Neuron (in vitro differentiated cells): ENCODE measurements around the gene CRYZ.
"Not testable (repeated sequence)": the region's sequence is repeated elsewhere in the genome, so short reads cannot be mapped to it uniquely, and the experiment has no call there.

ENCODE experiments used
- H2AFZ ChIP-seq: one replicate; pipeline ENCODE4 v1.6.1; 2013; ENCODE audit warnings: low read depth, mild to moderate bottlenecking, inconsistent platforms, low read length, moderate library complexity
- H3K27me3 ChIP-seq: one replicate; pipeline ENCODE4 v1.6.1; 2013; ENCODE audit warnings: low read length; ENCODE audit not compliant: insufficient read depth
- H3K36me3 ChIP-seq: one replicate; pipeline ENCODE4 v1.6.1; 2013; ENCODE audit warnings: low read length; ENCODE audit not compliant: insufficient read depth
- H3K4me1 ChIP-seq: one replicate; pipeline ENCODE4 v1.6.1; 2013; ENCODE audit warnings: low read length; ENCODE audit not compliant: insufficient read depth
- H3K4me3 ChIP-seq: 2 replicates; pipeline ENCODE4 v1.5.1; 2013; ENCODE audit warnings: mild to moderate bottlenecking, low read length, moderate library complexity
- H3K9me3 ChIP-seq: one replicate; pipeline ENCODE4 v1.6.1; 2013; ENCODE audit warnings: low read length

The CRYZ gene

DNA sequence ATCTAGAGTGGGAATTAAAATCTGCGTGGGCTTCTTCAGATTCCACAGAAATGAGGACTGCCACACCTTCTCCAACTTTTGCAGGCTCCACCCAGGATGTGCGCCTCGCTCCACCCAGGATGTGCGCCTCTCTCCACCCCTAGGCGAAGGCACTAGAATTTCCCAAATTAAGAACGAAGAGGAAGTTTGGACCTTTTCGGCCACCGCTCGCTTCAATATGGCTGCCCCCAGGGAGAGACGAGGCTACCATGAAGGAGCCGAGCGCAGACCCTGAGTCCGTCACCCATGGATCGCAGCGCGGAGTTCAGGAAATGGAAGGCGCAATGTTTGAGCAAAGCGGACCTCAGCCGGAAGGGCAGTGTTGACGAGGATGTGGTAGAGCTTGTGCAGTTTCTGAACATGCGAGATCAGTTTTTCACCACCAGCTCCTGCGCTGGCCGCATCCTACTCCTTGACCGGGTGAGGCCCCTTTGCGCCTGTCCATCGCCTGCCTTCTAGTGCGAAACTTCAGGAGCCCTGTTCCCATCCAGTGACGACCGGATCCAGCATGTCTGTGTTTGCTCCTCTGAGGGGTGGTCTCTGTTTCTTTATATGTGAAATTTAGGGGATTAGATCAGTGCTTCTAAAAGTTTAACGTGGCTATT lies at the start of gene CRYZ, which contains the start of gene TYW3:
Gene CRYZ, minus strand, starts transcription at position 91 of the 644 bp plus-strand sequence. CDS start 8,229 bp downstream, outside the sequence.
Gene TYW3, plus strand, starts transcription at position 193 of the 644 bp plus-strand sequence. Its CDS starts 93 bp downstream, at position 286.
- peaks cover 5% of the 10 kb centered on the region for H3K4me1 ChIP-seq
- peaks cover 11% of the 10 kb centered on the region for H3K36me3 ChIP-seq
- H3K4me3 ChIP-seq = peak within 1 kb of the TSS; percentile 70
- peaks cover 2% of the 10 kb centered on the region for H3K9me3 ChIP-seq
- H2AFZ ChIP-seq = peak within 1 kb of the TSS; percentile 20
- no peaks in the 10 kb centered on the region for H3K27me3 ChIP-seq

DNA sequence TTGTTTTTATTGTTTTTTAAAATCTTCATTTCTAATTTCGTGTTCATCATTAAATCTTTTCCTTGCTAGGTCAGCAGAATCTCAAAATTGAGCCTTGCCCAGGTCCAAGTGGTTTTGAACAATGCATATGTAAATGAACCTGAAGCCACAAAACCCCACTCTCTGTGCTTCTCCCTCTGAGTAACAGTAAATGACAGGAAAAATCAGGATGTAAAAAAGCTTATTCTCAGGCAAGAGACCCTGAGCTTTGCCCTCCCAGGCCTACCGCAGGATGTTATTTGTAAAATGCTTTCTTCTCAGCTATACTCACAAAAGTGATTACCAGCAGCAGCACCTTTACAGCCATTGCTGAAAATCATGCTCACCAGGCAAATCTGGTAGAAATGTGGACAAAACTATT lies 47.7 kb upstream of the CRYZ start:
- H3K36me3 ChIP-seq = no peaks in the 10 kb centered on the region
- H3K4me1 ChIP-seq = peaks cover 9% of the 10 kb centered on the region
- peak overlapping the region; percentile 10 for H2AFZ ChIP-seq
- H3K27me3 ChIP-seq = no peaks in the 10 kb centered on the region
- H3K4me3 ChIP-seq = no peak overlapping the region
- no peaks in the 10 kb centered on the region for H3K9me3 ChIP-seq

GRCh38 chr1:74779750-74780149 lies 46.9 kb upstream of the CRYZ start:
- Histone ChIP-seq H3K27me3 (no peaks in the 10 kb centered on the region), H3K4me1 (peaks cover 9% of the 10 kb centered on the region), H3K36me3 (no peaks in the 10 kb centered on the region), H3K9me3 (no peaks in the 10 kb centered on the region), H3K4me3 (no peak overlapping the region), H2AFZ (no peak overlapping the region)

- Histone ChIP-seq H3K9me3 (no peaks in the 10 kb centered on the region), H2AFZ (no peak overlapping the region), H3K27me3 (no peaks in the 10 kb centered on the region), H3K36me3 (no peaks in the 10 kb centered on the region), H3K4me1 (peaks cover 9% of the 10 kb centered on the region), H3K4me3 (no peak overlapping the region)
Measured at GRCh38 chr1:74777525-74777924, 44.7 kb upstream of the CRYZ start.

GRCh38 chr1:74775735-74776134 lies 42.9 kb upstream of the CRYZ start:
- H3K9me3 ChIP-seq = no peaks in the 10 kb centered on the region
- H3K4me1 ChIP-seq = peaks cover 5% of the 10 kb centered on the region
- no peak overlapping the region for H3K4me3 ChIP-seq
- H3K27me3 ChIP-seq = no peaks in the 10 kb centered on the region
- no peak overlapping the region for H2AFZ ChIP-seq
- H3K36me3 ChIP-seq = no peaks in the 10 kb centered on the region

- Histone ChIP-seq H3K4me3 (no peak overlapping the region), H3K27me3 (no peaks in the 10 kb centered on the region), H3K9me3 (no peaks in the 10 kb centered on the region), H2AFZ (no peak overlapping the region), H3K36me3 (no peaks in the 10 kb centered on the region), H3K4me1 (no peaks in the 10 kb centered on the region)
Measured at GRCh38 chr1:74773582-74773981, 40.7 kb upstream of the CRYZ start.

GRCh38 chr1:74772945-74773344 lies 40.1 kb upstream of the CRYZ start:
- Histone ChIP-seq H3K36me3 (no peaks in the 10 kb centered on the region), H2AFZ (no peak overlapping the region), H3K9me3 (no peaks in the 10 kb centered on the region), H3K4me1 (no peaks in the 10 kb centered on the region), H3K4me3 (no peak overlapping the region), H3K27me3 (no peaks in the 10 kb centered on the region)

GRCh38 chr1:74771913-74772515 lies 39.2 kb upstream of the CRYZ start:
- Histone ChIP-seq H3K4me3 (no peak overlapping the region), H3K36me3 (no peaks in the 10 kb centered on the region), H3K27me3 (no peaks in the 10 kb centered on the region), H3K4me1 (no peaks in the 10 kb centered on the region), H3K9me3 (no peaks in the 10 kb centered on the region), H2AFZ (no peak overlapping the region)

- Histone ChIP-seq H3K27me3 (no peaks in the 10 kb centered on the region), H3K4me3 (no peak overlapping the region), H2AFZ (no peak overlapping the region), H3K9me3 (no peaks in the 10 kb centered on the region), H3K36me3 (no peaks in the 10 kb centered on the region), H3K4me1 (no peaks in the 10 kb centered on the region)
Measured at GRCh38 chr1:74767490-74767889, 34.6 kb upstream of the CRYZ start.

DNA sequence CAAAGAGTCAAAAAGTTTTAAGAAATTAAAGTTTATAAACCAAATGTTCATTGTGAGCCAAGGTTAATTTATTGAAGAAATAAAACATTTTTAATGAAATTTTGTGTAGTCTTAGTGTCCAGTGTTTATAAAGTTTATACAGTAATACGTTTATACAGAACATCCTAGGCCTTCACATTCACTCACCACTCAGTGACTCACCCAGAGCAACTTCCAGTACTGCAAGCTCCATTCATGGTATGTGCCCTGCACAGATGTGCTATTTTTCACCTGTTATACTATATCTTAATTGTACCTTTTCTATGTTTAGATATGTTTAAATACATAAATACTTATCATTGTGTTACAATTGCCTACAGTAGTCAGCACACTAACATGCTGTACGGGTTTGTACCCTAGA lies 33.7 kb upstream of the CRYZ start:
- H3K4me1 ChIP-seq = no peaks in the 10 kb centered on the region
- H3K36me3 ChIP-seq = no peaks in the 10 kb centered on the region

DNA sequence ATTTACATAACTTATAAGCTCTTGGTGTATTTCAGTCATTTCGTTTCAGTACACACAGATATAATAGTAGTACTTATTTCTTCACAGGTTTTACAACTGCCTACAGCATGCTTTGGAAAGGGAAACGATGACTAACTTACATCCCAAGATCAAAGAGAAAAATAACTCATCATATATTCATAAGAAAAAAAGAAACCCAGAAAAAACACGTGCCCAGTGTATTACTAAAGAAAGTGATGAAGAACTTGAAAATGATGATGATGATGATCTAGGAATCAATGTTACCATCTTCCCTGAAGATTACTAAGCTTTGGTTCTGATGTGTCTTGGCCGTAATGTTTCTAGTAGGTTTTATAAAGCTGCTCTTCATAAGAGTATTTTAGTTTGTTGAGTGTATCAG lies 31.0 kb upstream of the CRYZ start:
- H3K4me3 ChIP-seq = no peak overlapping the region
- no peaks in the 10 kb centered on the region for H3K27me3 ChIP-seq
- no peaks in the 10 kb centered on the region for H3K4me1 ChIP-seq
- no peaks in the 10 kb centered on the region for H3K9me3 ChIP-seq
- H3K36me3 ChIP-seq = peaks cover 3% of the 10 kb centered on the region
- H2AFZ ChIP-seq = no peak overlapping the region

More for the DNA sequence above, 33.7 kb upstream of the CRYZ start:
- H3K27me3 ChIP-seq = no peaks in the 10 kb centered on the region
- no peak overlapping the region for H2AFZ ChIP-seq
- no peaks in the 10 kb centered on the region for H3K9me3 ChIP-seq
- no peak overlapping the region for H3K4me3 ChIP-seq

- H3K36me3 ChIP-seq = peaks cover 16% of the 10 kb centered on the region
- not testable (repeated sequence) for H3K4me1 ChIP-seq, H3K27me3 ChIP-seq, H3K4me3 ChIP-seq, H3K9me3 ChIP-seq, H2AFZ ChIP-seq
Measured at GRCh38 chr1:74756650-74757049, 23.8 kb upstream of the CRYZ start.

DNA sequence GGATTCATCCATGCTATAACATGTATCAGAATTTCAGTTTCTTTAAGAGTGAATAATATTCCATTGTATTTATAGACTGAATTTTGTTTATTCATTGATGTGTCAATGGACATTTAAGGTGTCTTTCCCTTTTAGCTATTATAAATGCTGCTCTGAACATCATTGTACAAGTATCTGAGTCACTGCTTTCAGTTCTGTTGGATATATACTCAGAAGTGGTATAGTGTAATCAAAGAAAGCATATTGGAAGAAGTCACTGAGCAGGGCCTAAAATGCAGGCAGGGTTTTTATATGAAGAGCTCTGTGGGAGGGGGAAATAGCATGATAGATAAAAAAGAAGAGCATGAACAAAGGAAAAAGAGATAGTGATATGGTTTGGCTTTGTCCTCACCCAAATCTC lies 22.6 kb upstream of the CRYZ start:
- Histone ChIP-seq H3K9me3 (no peaks in the 10 kb centered on the region), H3K27me3 (no peaks in the 10 kb centered on the region), H3K4me1 (peaks cover 4% of the 10 kb centered on the region), H3K4me3 (no peak overlapping the region), H3K36me3 (peaks cover 16% of the 10 kb centered on the region), H2AFZ (no peak overlapping the region)

DNA sequence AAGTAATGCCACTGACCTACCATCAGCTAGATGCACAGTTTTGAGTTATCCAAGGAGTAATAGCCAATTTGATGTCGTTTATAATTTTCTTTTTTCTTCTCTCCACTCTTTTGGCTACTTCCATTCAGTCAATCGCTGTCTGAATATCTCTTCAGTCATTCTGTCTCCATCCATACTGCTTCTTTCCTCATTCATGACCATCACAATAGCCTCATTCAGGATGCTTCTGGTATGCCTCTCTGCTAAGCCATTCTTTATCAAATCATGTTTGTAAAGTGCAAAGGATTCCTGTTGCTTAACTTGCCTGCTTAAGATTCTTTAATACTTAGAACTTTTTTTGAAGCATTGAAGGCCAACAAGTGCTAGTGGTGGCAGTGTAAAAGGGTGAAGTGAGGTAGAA lies 20.3 kb upstream of the CRYZ start:
- peaks cover 4% of the 10 kb centered on the region for H3K4me1 ChIP-seq
- H3K36me3 ChIP-seq = peaks cover 14% of the 10 kb centered on the region
- no peak overlapping the region for H3K4me3 ChIP-seq
- H3K9me3 ChIP-seq = no peaks in the 10 kb centered on the region
- no peak overlapping the region for H2AFZ ChIP-seq
- no peaks in the 10 kb centered on the region for H3K27me3 ChIP-seq
